ENCODE data around the gene GSTK1.

Gene GSTK1

GRCh38 chr7:143221737-143222136 lies 41.5 kb upstream of the GSTK1 start, which contains the start of gene TAS2R40:
TSS of gene TAS2R40 (plus strand) at chr7:143222037. CDS start at chr7:143222079, 42 bp downstream.
- no peak within 1 kb of the TSS for H3K27ac ChIP-seq
- no peak for TF ChIP-seq ZFX (IDR thresholded peaks at IDR 0.05)
- TF ChIP-seq, protein P1, sequence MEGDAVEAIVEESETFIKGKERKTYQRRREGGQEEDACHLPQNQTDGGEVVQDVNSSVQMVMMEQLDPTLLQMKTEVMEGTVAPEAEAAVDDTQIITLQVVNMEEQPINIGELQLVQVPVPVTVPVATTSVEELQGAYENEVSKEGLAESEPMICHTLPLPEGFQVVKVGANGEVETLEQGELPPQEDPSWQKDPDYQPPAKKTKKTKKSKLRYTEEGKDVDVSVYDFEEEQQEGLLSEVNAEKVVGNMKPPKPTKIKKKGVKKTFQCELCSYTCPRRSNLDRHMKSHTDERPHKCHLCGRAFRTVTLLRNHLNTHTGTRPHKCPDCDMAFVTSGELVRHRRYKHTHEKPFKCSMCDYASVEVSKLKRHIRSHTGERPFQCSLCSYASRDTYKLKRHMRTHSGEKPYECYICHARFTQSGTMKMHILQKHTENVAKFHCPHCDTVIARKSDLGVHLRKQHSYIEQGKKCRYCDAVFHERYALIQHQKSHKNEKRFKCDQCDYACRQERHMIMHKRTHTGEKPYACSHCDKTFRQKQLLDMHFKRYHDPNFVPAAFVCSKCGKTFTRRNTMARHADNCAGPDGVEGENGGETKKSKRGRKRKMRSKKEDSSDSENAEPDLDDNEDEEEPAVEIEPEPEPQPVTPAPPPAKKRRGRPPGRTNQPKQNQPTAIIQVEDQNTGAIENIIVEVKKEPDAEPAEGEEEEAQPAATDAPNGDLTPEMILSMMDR (conservative IDR thresholded peaks at IDR 0.05) = no peak

DNA sequence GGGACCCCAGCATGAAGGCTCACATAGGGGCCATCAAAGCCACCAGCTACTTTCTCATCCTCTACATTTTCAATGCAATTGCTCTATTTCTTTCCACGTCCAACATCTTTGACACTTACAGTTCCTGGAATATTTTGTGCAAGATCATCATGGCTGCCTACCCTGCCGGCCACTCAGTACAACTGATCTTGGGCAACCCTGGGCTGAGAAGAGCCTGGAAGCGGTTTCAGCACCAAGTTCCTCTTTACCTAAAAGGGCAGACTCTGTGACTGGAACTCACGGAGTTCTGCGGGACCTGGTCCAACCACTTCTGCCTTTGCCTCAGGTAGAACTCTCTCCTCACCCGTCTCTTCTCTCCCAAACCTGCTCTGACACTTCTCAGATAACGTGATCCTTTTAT lies 40.5 kb upstream of the GSTK1 start:
- H3K27ac ChIP-seq = no peak overlapping the region
- no peak for TF ChIP-seq ZFX (IDR thresholded peaks at IDR 0.05)
- TF ChIP-seq, protein P1 (conservative IDR thresholded peaks at IDR 0.05) = no peak

DNA sequence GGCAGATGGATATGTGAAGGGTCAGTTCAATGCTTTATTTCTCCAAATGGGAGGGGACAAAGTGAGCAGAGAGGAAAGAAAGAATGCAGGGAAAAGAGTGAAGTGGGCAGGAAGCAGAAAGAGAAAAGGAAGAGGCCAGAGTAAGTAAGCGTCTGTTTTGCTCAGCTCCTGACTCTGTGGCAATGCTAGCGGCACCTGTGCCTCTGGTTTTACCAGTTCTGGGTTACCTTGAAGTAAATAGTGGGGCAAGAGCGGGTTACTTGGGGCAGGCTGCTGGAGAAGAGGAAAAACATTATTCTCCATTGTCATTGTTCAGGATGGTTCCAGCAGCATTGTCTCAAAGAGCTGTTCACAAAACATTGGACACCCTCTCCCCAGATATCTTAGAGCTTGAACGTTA lies 39.5 kb upstream of the GSTK1 start:
- TF ChIP-seq, protein P1 (conservative IDR thresholded peaks at IDR 0.05) = no peak
- no peak for TF ChIP-seq ZFX (IDR thresholded peaks at IDR 0.05)
- no peak overlapping the region for H3K27ac ChIP-seq

GRCh38 chr7:143225047-143225446 lies 38.2 kb upstream of the GSTK1 start:
- TF ChIP-seq, protein P1 (conservative IDR thresholded peaks at IDR 0.05) = no peak
- no peak for TF ChIP-seq ZFX (IDR thresholded peaks at IDR 0.05)
- H3K27ac ChIP-seq = no peak overlapping the region

DNA sequence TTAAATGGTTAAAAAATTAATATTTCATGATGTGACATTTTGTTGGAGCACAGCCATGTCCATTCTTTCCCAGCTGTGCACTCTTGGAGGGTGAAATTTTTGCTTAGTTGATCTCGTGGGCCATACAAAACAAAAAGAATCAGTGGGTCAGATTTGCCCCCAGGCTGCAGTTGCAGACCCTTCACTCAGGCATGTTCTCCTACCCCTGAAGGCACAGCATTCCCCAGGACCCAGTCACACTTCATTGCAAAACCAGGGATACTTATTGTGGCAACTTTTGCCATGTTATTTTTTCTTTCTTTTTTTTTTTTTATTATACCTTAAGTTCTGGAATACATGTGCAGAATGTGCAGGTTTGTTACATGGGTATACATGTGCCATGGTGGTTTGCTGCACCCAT lies 35.4 kb upstream of the GSTK1 start:
- no peak overlapping the region for H3K27ac ChIP-seq
- TF ChIP-seq, protein P1 (conservative IDR thresholded peaks at IDR 0.05) = no peak
- no peak for TF ChIP-seq ZFX (IDR thresholded peaks at IDR 0.05)

- TF ChIP-seq, protein P1 (conservative IDR thresholded peaks at IDR 0.05) = no peak
- no peak for TF ChIP-seq ZFX (IDR thresholded peaks at IDR 0.05)
- H3K27ac ChIP-seq = no peak overlapping the region
These were observed 34.0 kb upstream of the GSTK1 start for GRCh38 chr7:143229054-143229790.

GRCh38 chr7:143230602-143231457 lies 32.4 kb upstream of the GSTK1 start:
- H3K27ac ChIP-seq = no peak overlapping the region
- TF ChIP-seq, protein P1 (conservative IDR thresholded peaks at IDR 0.05) = no peak
- TF ChIP-seq ZFX (IDR thresholded peaks at IDR 0.05) = no peak

Measured in C4-2B (cell line).